Measurements from ENCODE around the gene FPR3.
"Not testable (repeated sequence)": the region's sequence is repeated elsewhere in the genome, so short reads cannot be mapped to it uniquely, and the experiment has no call there.

GRCh38 chr19:51776561-51776960 lies 18.4 kb upstream of the FPR3 start:
- TF ChIP-seq POLR2A (IDR thresholded peaks at IDR 0.05; ENCODE audit: low read length); CTCF (IDR thresholded peaks at IDR 0.05); RFX5 (IDR thresholded peaks at IDR 0.05); HES2 (IDR thresholded peaks at IDR 0.05); RAD21 (conservative IDR thresholded peaks at IDR 0.05 in 1 of 2, IDR thresholded peaks at IDR 0.05 in 1 of 2); SMC3 (IDR thresholded peaks at IDR 0.05); NPAS2 (CRISPR knock-in tag; IDR thresholded peaks at IDR 0.05; ENCODE audit: borderline replicate concordance); PBX3 (IDR thresholded peaks at IDR 0.05); JUN (IDR thresholded peaks at IDR 0.05); NFE2L2 (conservative IDR thresholded peaks at IDR 0.05; ENCODE audit: low read length); CBX2 (IDR thresholded peaks at IDR 0.05; ENCODE audit: borderline replicate concordance, low read depth): not testable (repeated sequence)

Measured in A549 (cell line).